NT2/D1 (cell line): ENCODE results near the gene ZNF225.
"Not testable (repeated sequence)": the region's sequence is repeated elsewhere in the genome, so short reads cannot be mapped to it uniquely, and the experiment has no call there.

ENCODE experiments used
- DNase-seq: peaks from one replicate; pipeline ENCODE4 v3.0.0-alpha.2; 2011; ENCODE audit warnings: low read depth, low spot score
- H3K27me3 ChIP-seq: 2 replicates; pipeline ENCODE4 v1.6.0; 2011; ENCODE audit warnings: mild to moderate bottlenecking; ENCODE audit not compliant: insufficient read length, insufficient read depth
- H3K36me3 ChIP-seq: 2 replicates; pipeline ENCODE4 v1.6.1; 2011; ENCODE audit warnings: mild to moderate bottlenecking, low read length, mixed read lengths; ENCODE audit not compliant: insufficient read depth, insufficient read length
- H3K4me1 ChIP-seq: 2 replicates; pipeline ENCODE4 v1.5.1; 2011; ENCODE audit not compliant: insufficient read depth, insufficient read length
- H3K4me3 ChIP-seq: 2 replicates; pipeline ENCODE4 v1.5.1; 2011; ENCODE audit warnings: low read depth; ENCODE audit not compliant: insufficient read length
- H3K9ac ChIP-seq: 2 replicates; pipeline ENCODE4 v1.6.0; 2011; ENCODE audit warnings: low read depth; ENCODE audit not compliant: insufficient read length
- H3K9me3 ChIP-seq: 2 replicates; pipeline ENCODE4 v1.5.1; 2011; ENCODE audit warnings: mild to moderate bottlenecking, low read length; ENCODE audit not compliant: insufficient read depth
- SUZ12 ChIP-seq: IDR thresholded peaks from 2 replicates; pipeline ENCODE4 v1.6.1; 2011; ENCODE audit not compliant: insufficient read length, insufficient read depth; ENCODE audit errors: extremely low read depth
- YY1 ChIP-seq: IDR thresholded peaks from 2 replicates; pipeline ENCODE4 v1.6.1; 2011; ENCODE audit not compliant: insufficient read length, insufficient read depth
- ZNF274 ChIP-seq: IDR thresholded peaks from 2 replicates; pipeline ENCODE4 v1.6.1; 2011; ENCODE audit warnings: mild to moderate bottlenecking, low read depth, low read length

The ZNF225 gene

DNA sequence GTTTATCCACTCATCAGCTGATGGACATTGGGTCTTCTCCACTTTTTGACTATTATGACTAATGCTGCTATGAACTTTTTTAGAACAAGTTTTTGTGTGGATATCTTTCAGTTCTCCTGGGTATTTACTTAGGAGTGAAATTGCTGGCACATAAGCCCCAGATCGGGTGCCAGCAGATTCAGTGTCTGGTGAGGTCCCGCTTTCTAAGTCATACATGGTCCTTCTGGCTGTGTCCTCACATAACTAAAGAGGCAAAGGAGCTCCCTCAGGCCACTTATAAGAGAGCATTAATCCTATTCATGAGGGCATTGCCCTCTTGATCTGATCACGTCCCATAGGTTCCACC is 51.1 kb downstream of the ZNF225 start:
- H3K36me3 ChIP-seq = peaks cover 18% of the 10 kb centered on the region
- H3K27me3 ChIP-seq = no peaks in the 10 kb centered on the region
- H3K9ac ChIP-seq = peak overlapping the region; percentile 38
- DNase-seq = no peak
- peak overlapping the region; percentile 85 for H3K4me3 ChIP-seq
- TF ChIP-seq ZNF274 (no peak), SUZ12 (no peak), YY1 (no peak)
- H3K4me1 ChIP-seq = no peaks in the 10 kb centered on the region
- H3K9me3 ChIP-seq = no peaks in the 10 kb centered on the region

DNA sequence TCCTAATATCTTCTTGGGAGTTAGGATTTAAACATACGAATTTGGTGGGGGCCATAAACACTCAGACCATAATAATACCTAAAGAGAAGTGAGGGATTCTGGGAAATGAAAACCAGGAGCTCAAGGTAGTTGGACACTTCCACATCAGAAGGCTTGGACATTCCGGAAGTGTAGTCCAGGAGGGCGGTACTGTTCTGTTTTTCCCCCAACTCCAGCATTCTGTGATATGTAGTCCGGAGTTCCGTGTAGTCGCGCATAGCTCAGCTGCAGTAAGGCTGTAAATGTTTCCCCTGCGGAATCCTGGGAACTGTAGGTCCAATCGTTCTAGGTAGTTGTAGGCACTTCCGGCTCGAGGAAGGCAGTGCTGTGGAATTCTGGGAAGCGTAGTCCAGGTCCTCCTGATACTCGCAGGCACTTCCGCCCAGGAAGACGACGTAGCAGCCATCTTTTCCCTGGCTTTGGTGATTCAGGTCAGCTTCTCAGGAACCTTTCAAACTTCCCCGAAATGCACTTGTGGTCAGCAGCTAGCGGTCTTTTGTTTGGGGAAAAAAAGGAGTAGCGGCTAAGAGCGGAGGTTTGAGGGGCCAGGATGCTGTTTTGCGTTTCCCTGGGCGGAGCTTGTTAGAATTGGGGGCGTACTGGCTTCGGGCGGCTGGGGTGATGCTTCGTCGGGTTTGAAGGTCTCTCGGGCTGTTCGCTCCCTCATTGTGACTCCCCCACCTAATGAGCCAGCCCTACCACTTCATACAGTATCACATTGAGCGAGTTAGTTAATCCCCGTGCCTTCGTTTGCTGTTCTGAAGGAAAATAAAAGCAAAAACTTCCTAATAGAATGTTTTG is 51.7 kb downstream of the ZNF225 start, which contains the start of gene ZNF226:
Gene ZNF226, plus strand, starts transcription at position 428 of the 840 bp plus-strand sequence. CDS start 4,981 bp downstream, outside the sequence.
- peak within 1 kb of the TSS; percentile 88 for H3K9ac ChIP-seq
- peak; percentile 79 for DNase-seq
- H3K36me3 ChIP-seq = peaks cover 24% of the 10 kb centered on the region
- no peaks in the 10 kb centered on the region for H3K9me3 ChIP-seq
- no peaks in the 10 kb centered on the region for H3K27me3 ChIP-seq
- no peaks in the 10 kb centered on the region for H3K4me1 ChIP-seq
- peak within 1 kb of the TSS; percentile 85 for H3K4me3 ChIP-seq
- TF ChIP-seq ZNF274 = no peak
- no peak for TF ChIP-seq SUZ12
- TF ChIP-seq YY1 = peak; percentile 72

DNA sequence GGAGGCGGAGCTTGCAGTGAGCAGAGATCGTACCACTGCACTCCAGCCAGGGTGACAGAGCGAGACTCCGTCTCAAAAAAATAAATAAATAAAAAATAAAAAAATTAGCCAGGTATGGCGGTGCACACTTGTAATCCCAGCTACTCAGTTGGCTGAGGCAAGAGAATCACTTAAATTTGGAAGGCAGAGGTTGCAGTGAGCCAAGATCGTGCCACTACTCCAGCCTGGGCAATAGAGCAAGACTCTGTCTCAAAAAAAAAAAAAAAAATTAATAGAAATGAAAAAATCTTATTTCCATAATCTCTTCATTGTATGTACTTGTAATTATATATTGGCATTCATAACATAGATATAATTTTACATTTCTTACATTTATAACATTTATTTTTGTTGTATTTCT is 57.5 kb downstream of the ZNF225 start:
- H3K36me3 ChIP-seq = peaks cover 78% of the 10 kb centered on the region
- H3K4me1 ChIP-seq, H3K9me3 ChIP-seq, H3K27me3 ChIP-seq, H3K4me3 ChIP-seq, H3K9ac ChIP-seq, DNase-seq: not testable (repeated sequence)

DNA sequence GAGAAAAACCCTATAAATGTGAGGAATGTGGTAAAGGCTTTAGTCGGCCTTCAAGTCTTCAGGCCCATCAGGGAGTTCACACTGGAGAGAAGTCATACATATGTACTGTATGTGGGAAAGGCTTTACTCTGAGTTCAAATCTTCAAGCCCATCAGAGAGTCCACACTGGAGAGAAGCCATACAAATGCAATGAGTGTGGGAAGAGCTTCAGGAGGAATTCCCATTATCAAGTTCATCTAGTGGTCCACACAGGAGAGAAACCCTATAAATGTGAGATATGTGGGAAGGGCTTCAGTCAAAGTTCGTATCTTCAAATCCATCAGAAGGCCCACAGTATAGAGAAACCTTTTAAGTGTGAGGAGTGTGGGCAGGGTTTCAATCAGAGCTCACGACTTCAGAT is 63.4 kb downstream of the ZNF225 start:
- H3K9me3 ChIP-seq = no peaks in the 10 kb centered on the region
- no peak for DNase-seq
- no peaks in the 10 kb centered on the region for H3K4me1 ChIP-seq
- no peak overlapping the region for H3K4me3 ChIP-seq
- H3K9ac ChIP-seq = no peak overlapping the region
- no peaks in the 10 kb centered on the region for H3K27me3 ChIP-seq
- peaks cover 61% of the 10 kb centered on the region for H3K36me3 ChIP-seq
- TF ChIP-seq ZNF274 (no peak), YY1 (no peak), SUZ12 (no peak)

DNA sequence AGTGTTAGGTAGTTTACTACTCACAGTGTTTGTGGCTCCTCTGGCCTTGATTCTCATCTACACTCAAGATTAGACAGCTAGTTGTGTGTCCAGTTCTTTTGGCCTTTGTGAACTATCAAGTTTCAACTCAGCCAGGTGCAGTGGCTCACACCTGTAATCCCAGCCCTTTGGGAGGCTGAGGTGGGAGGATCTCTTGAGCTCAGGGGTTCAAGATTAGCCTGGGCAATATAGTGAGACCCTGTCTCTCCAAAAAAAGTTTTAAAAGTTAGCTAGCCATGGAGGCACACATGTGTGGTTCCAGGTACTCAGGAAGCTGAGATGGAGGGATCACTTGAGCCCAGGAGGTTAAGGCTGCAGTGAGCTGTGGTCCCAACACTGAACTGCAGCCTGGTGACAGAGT is 67.8 kb downstream of the ZNF225 start:
- no peak overlapping the region for H3K9ac ChIP-seq
- no peaks in the 10 kb centered on the region for H3K4me1 ChIP-seq
- DNase-seq = no peak
- TF ChIP-seq SUZ12 (no peak), ZNF274 (no peak), YY1 (no peak)
- peaks cover 17% of the 10 kb centered on the region for H3K36me3 ChIP-seq
- no peak overlapping the region for H3K4me3 ChIP-seq
- H3K27me3 ChIP-seq = no peaks in the 10 kb centered on the region
- H3K9me3 ChIP-seq = no peaks in the 10 kb centered on the region

DNA sequence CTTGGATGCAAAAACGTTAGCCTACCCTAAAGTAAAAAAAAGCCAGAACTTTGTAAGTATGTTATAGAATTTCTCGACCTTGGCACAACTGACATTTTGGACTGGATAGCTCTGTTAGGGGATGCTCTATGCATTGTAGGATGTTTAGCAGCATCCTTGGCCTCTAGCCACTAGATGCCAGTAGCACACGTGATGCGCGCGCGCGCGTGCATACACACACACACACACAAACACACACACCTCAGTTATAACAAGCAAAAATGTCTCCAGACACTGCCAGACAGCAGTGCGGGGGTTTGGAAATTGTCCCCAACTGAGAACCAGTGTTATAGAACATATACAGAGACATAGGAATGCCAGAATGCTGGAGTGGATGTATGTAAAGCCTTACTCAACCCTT is 68.9 kb downstream of the ZNF225 start:
- H3K9ac ChIP-seq = no peak overlapping the region
- no peak overlapping the region for H3K4me3 ChIP-seq
- no peak for DNase-seq
- peaks cover 5% of the 10 kb centered on the region for H3K36me3 ChIP-seq
- no peaks in the 10 kb centered on the region for H3K9me3 ChIP-seq
- TF ChIP-seq YY1 = no peak
- no peak for TF ChIP-seq ZNF274
- TF ChIP-seq SUZ12 = no peak
- no peaks in the 10 kb centered on the region for H3K27me3 ChIP-seq
- no peaks in the 10 kb centered on the region for H3K4me1 ChIP-seq
